Activated T-cell treated with anti-CD3 and anti-CD28 coated beads for 4 hours (primary cell): ENCODE measurements around the gene TTC36.
"Not testable (repeated sequence)": the region's sequence is repeated elsewhere in the genome, so short reads cannot be mapped to it uniquely, and the experiment has no call there.

Source experiments
- DNase-seq: peaks from one replicate; pipeline ENCODE4 v3.0.0-alpha.2; 2020

The TTC36 gene

GRCh38 chr11:118532852-118533768 is 5.8 kb downstream of the TTC36 start:
- DNase-seq, result no peak

- no peak for DNase-seq
Observed at GRCh38 chr11:118533769-118534729, 6.8 kb downstream of the TTC36 start.

GRCh38 chr11:118535261-118535660 is 8.0 kb downstream of the TTC36 start:
- DNase-seq, result no peak

GRCh38 chr11:118536726-118537125 is 9.5 kb downstream of the TTC36 start:
- DNase-seq, result no peak

- DNase-seq, result no peak
Observed at GRCh38 chr11:118537409-118537980, 10.2 kb downstream of the TTC36 start.

GRCh38 chr11:118544010-118544646 is 16.9 kb downstream of the TTC36 start:
- no peak for DNase-seq

- no peak for DNase-seq
Observed at GRCh38 chr11:118544647-118545010, 17.4 kb downstream of the TTC36 start.

GRCh38 chr11:118545533-118545932 is 18.3 kb downstream of the TTC36 start:
- DNase-seq, result no peak

GRCh38 chr11:118547132-118547531 is 19.9 kb downstream of the TTC36 start:
- no peak for DNase-seq

GRCh38 chr11:118552341-118552740 is 25.1 kb downstream of the TTC36 start:
- no peak for DNase-seq

GRCh38 chr11:118560806-118561205 is 33.5 kb downstream of the TTC36 start:
- DNase-seq, result no peak

- DNase-seq, result no peak
Observed at GRCh38 chr11:118565051-118565450, 37.8 kb downstream of the TTC36 start.

- DNase-seq, result no peak
Observed at GRCh38 chr11:118569670-118570069, 42.4 kb downstream of the TTC36 start.

GRCh38 chr11:118570787-118571186 is 43.5 kb downstream of the TTC36 start:
- no peak for DNase-seq

GRCh38 chr11:118571701-118572060 is 44.4 kb downstream of the TTC36 start:
- DNase-seq, result not testable (repeated sequence)

- peak; percentile 59 for DNase-seq
Observed at GRCh38 chr11:118572061-118572980, 45.0 kb downstream of the TTC36 start, which contains the start of gene ARCN1. ARCN1 (plus strand) TSS chr11:118572409; CDS start chr11:118572548, 139 bp downstream.

GRCh38 chr11:118572981-118573550 is 45.8 kb downstream of the TTC36 start:
- DNase-seq, result peak; percentile 12

GRCh38 chr11:118574636-118575035 is 47.4 kb downstream of the TTC36 start:
- no peak for DNase-seq

GRCh38 chr11:118577995-118578394 is 50.7 kb downstream of the TTC36 start:
- DNase-seq, result not testable (repeated sequence)
